Neural cell (in vitro differentiated cells): ENCODE results near the gene RGS3.

Experiments used
- EP300 ChIP-seq: fragments of 450-650 bp; conservative IDR thresholded peaks from 2 replicates; pipeline ENCODE4 v1.6.1; 2014; ENCODE audit warnings: antibody characterized with exemption, mild to moderate bottlenecking, moderate library complexity; ENCODE audit not compliant: poor library complexity, severe bottlenecking
- POLR2AphosphoS5 ChIP-seq: IDR thresholded peaks from 2 replicates; pipeline ENCODE4 v1.6.1; 2012
- TF ChIP-seq, protein P1 (sequence below): fragments of 450-650 bp; IDR thresholded peaks from 2 replicates; pipeline ENCODE4 v1.5.1; 2014; ENCODE audit warnings: antibody characterized with exemption, mild to moderate bottlenecking, moderate library complexity; ENCODE audit not compliant: poor library complexity, severe bottlenecking

DNA sequence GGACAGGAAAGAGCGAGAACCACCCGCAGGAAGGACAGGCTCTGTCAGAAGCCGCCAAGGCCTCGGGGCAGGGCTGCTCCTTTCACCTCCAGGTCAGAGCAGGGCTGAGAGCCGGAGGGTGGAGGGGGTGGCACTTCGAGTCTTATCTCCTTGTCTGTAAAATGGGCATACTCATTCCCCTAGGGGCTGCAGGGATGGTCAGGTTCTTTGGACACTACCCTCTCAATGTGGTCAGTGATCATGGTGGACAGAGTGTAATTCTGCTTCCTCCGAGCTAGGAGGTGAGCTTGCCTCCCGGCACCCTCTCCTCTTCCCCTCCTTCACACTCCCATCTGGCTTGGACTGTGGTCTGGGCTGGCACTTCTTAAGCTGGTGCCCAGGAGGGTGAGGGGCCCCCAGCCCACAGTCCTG, 39.6 kb downstream of the RGS3 start:
- TF ChIP-seq, protein P1, sequence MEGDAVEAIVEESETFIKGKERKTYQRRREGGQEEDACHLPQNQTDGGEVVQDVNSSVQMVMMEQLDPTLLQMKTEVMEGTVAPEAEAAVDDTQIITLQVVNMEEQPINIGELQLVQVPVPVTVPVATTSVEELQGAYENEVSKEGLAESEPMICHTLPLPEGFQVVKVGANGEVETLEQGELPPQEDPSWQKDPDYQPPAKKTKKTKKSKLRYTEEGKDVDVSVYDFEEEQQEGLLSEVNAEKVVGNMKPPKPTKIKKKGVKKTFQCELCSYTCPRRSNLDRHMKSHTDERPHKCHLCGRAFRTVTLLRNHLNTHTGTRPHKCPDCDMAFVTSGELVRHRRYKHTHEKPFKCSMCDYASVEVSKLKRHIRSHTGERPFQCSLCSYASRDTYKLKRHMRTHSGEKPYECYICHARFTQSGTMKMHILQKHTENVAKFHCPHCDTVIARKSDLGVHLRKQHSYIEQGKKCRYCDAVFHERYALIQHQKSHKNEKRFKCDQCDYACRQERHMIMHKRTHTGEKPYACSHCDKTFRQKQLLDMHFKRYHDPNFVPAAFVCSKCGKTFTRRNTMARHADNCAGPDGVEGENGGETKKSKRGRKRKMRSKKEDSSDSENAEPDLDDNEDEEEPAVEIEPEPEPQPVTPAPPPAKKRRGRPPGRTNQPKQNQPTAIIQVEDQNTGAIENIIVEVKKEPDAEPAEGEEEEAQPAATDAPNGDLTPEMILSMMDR: no peak
- no peak for TF ChIP-seq POLR2AphosphoS5
- TF ChIP-seq EP300: no peak
